Hepatocyte (in vitro differentiated cells): Measurements from ENCODE around the gene IL17REL. TPM values are rescaled to one million over a fixed set of nuclear protein-coding genes. Genes with fewer than 3 reads are reported as not detected.

Experiments used
- DNase-seq: peaks from one replicate; pipeline ENCODE4 v3.0.0-alpha.2; 2016; ENCODE audit warnings: low spot score
- H2AFZ ChIP-seq: fragments of 200-600 bp; sonication (generic); 2 replicates; pipeline ENCODE4 v1.6.0; 2016; ENCODE audit warnings: antibody characterized with exemption, mild to moderate bottlenecking
- H3K27ac ChIP-seq: fragments of 200-600 bp; sonication (generic); 2 replicates; pipeline ENCODE4 v1.5.1; 2016; ENCODE audit warnings: mild to moderate bottlenecking
- H3K27me3 ChIP-seq: fragments of 200-600 bp; sonication (generic); 2 replicates; pipeline ENCODE4 v1.6.1; 2016
- H3K36me3 ChIP-seq: fragments of 200-600 bp; sonication (generic); replicated peaks from 2 replicates; pipeline ENCODE4 v1.5.1; 2016; ENCODE audit warnings: low read depth; ENCODE audit not compliant: insufficient read depth
- H3K4me1 ChIP-seq: fragments of 200-600 bp; sonication (generic); 2 replicates; pipeline ENCODE4 v1.5.1; 2016; ENCODE audit warnings: mild to moderate bottlenecking, moderate library complexity; ENCODE audit not compliant: insufficient read depth
- H3K4me2 ChIP-seq: fragments of 200-600 bp; sonication (generic); 2 replicates; pipeline ENCODE4 v1.6.0; 2016
- H3K4me3 ChIP-seq: fragments of 200-600 bp; sonication (generic); 2 replicates; pipeline ENCODE4 v1.5.1; 2016; ENCODE audit warnings: mild to moderate bottlenecking
- H3K79me2 ChIP-seq: fragments of 200-600 bp; sonication (generic); 2 replicates; pipeline ENCODE4 v1.6.0; 2017; ENCODE audit warnings: mild to moderate bottlenecking
- H3K9me2 ChIP-seq: fragments of 200-600 bp; sonication (generic); replicated peaks from 2 replicates; pipeline ENCODE4 v1.6.0; 2017; ENCODE audit warnings: mild to moderate bottlenecking; ENCODE audit not compliant: insufficient read depth
- H3K9me3 ChIP-seq: fragments of 200-600 bp; sonication (generic); 2 replicates; pipeline ENCODE4 v1.5.1; 2016; ENCODE audit warnings: low read depth, mild to moderate bottlenecking
- H4K20me1 ChIP-seq: fragments of 200-600 bp; sonication (generic); 2 replicates; pipeline ENCODE4 v1.6.0; 2016; ENCODE audit warnings: mild to moderate bottlenecking; ENCODE audit not compliant: insufficient read depth, poor library complexity, severe bottlenecking
- CTCF ChIP-seq: fragments of 200-600 bp; sonication (generic); IDR thresholded peaks from 2 replicates; pipeline ENCODE4 v1.5.1; 2016; ENCODE audit warnings: antibody characterized with exemption, mild to moderate bottlenecking; ENCODE audit not compliant: poor library complexity
- EZH2 ChIP-seq: fragments of 200-600 bp; sonication (generic); IDR thresholded peaks from 2 replicates; pipeline ENCODE4 v1.6.1; 2016; ENCODE audit warnings: antibody characterized with exemption, mild to moderate bottlenecking, borderline replicate concordance
- EZH2phosphoT487 ChIP-seq: fragments of 200-600 bp; sonication (generic); IDR thresholded peaks from one replicate; pipeline ENCODE4 v1.6.1; 2018; ENCODE audit warnings: antibody characterized with exemption, mild to moderate bottlenecking, low read depth, moderate library complexity; ENCODE audit not compliant: unreplicated experiment, severe bottlenecking
- WGBS: methylation state at CpG from one replicate; pipeline ENCODE4 v1.1.6; 2016; ENCODE audit warnings: low lambda C conversion rate; ENCODE audit errors: missing lambda C conversion rate; 5-methylcytosine and 5-hydroxymethylcytosine counted together
- polyA plus RNA-seq: library from polyadenylated mRNA; unstranded; fragments of >200 nt; fragmentation: Nextera tagmentation; extraction: Ambion mirVana; gene quantifications from 2 replicates; pipeline ENCODE4 v1.2.1, GENCODE V29; 2016
- total RNA-seq: library from RNA; depleted of rRNA; stranded (reverse); fragments of >200 nt; gene quantifications from 2 replicates; pipeline ENCODE4 v1.2.3, GENCODE V29; 2014

Gene IL17REL
- total and polyA plus RNA-seq, 2 experiments from 2014 or later: not detected

DNA sequence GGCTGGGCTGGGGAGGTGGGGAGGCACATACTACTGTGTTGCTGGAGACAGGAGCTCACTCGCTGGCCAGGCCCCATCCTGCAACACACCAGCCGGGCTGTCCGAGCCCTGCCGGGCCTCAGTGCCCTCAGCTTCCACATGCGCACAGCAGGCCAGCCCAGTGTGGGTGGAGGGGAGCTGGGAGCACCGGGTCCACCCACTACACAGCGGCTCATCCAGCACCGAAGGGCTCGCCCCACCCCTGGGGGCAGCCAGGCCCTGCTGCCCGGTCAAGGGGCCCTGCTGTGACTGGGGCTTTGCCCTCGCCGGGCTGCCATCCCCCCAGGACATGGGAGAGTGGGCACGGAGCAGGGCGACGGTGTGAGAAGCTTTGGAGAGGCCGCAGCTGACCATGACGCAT is 36.3 kb upstream of the IL17REL start:
- no peak overlapping the region for H3K27ac ChIP-seq
- WGBS: 89% methylated on average over 17 of the region's 17 CpGs
- no peak overlapping the region for H2AFZ ChIP-seq
- no peaks in the 10 kb centered on the region for H3K36me3 ChIP-seq
- no peaks in the 10 kb centered on the region for H3K79me2 ChIP-seq
- no peak for TF ChIP-seq CTCF
- TF ChIP-seq EZH2: no peak
- H3K4me2 ChIP-seq: no peak overlapping the region
- no peaks in the 10 kb centered on the region for H3K4me1 ChIP-seq
- H3K9me3 ChIP-seq: no peaks in the 10 kb centered on the region
- H3K4me3 ChIP-seq: no peak overlapping the region
- H3K9me2 ChIP-seq: no peaks in the 10 kb centered on the region
- no peaks in the 10 kb centered on the region for H4K20me1 ChIP-seq
- DNase-seq: no peak
- no peaks in the 10 kb centered on the region for H3K27me3 ChIP-seq

DNA sequence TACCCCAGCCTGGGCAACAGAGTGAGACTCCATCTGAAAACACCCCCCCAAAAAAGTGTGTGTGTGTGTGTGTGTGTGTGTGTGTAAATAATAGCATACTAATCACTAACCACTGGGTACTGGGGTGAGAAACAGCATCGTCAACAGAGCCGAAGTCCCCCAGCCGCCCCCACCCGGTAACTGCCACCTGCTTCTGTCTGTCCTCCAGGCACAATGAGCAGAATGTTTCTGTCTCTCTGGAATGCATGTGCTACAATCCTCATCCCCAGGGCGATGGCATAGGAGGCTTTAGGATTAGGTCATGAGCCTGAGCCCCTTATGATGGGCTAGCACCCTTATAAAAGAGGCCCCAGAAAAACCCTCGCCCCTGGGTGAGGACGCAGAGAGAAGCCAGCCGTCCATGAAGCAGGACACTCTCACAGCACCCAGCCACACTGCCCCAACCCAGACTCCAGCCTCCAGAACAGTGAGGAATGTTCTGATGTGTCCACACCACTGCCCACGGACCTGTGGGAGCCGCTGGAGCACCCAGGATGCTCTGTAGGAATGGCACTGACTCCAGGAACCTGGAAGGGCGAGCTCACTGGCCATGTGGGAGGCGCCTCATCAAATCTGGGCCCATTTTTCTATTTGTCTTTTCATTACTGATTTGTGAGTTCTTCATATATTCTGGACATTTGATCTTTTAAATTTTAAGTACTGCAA is 35.6 kb upstream of the IL17REL start:
- H3K9me2 ChIP-seq: no peaks in the 10 kb centered on the region
- H2AFZ ChIP-seq: no peak overlapping the region
- WGBS: 86% methylated on average over 12 of the region's 12 CpGs
- no peaks in the 10 kb centered on the region for H3K27me3 ChIP-seq
- no peaks in the 10 kb centered on the region for H3K79me2 ChIP-seq
- no peaks in the 10 kb centered on the region for H3K4me1 ChIP-seq
- DNase-seq: no peak
- no peak overlapping the region for H3K4me2 ChIP-seq
- no peak for TF ChIP-seq EZH2
- no peak for TF ChIP-seq EZH2phosphoT487
- no peak for TF ChIP-seq CTCF
- no peak overlapping the region for H3K4me3 ChIP-seq
- no peak overlapping the region for H3K27ac ChIP-seq
- H3K36me3 ChIP-seq: no peaks in the 10 kb centered on the region
- no peaks in the 10 kb centered on the region for H3K9me3 ChIP-seq
- H4K20me1 ChIP-seq: no peaks in the 10 kb centered on the region

DNA sequence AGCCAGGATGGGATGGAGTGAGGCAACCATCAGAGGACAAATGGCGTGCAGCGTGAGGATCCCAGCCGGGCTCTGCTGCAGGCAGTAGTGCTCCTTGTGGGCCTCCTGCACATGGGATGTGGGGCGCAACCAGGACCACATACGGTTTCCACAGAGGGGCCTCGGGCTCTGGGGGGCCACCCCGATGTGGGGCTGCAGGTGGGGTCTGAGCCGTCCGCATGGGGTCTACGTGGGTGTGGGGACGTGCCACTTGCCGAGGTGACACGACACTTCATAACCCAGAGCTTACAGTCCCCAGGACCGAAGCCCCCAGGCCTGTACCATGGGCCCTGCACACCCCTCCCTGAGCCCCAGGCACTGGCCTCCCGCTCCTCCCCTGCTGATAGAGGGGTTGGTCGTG is 34.8 kb upstream of the IL17REL start:
- no peaks in the 10 kb centered on the region for H3K9me2 ChIP-seq
- H3K27me3 ChIP-seq: no peaks in the 10 kb centered on the region
- no peak overlapping the region for H2AFZ ChIP-seq
- H3K36me3 ChIP-seq: no peaks in the 10 kb centered on the region
- H3K4me2 ChIP-seq: no peak overlapping the region
- H3K4me3 ChIP-seq: no peak overlapping the region
- H3K4me1 ChIP-seq: no peaks in the 10 kb centered on the region
- H4K20me1 ChIP-seq: no peaks in the 10 kb centered on the region
- H3K27ac ChIP-seq: no peak overlapping the region
- H3K9me3 ChIP-seq: no peaks in the 10 kb centered on the region
- no peaks in the 10 kb centered on the region for H3K79me2 ChIP-seq
- no peak for DNase-seq
- 95% methylated on average over 12 of the region's 16 CpGs for WGBS
- TF ChIP-seq EZH2 (no peak), EZH2phosphoT487 (no peak), CTCF (no peak)
